ENCODE data around the gene DEK.
"Not testable (repeated sequence)": the region's sequence is repeated elsewhere in the genome, so short reads cannot be mapped to it uniquely, and the experiment has no call there.

Gene DEK

DNA sequence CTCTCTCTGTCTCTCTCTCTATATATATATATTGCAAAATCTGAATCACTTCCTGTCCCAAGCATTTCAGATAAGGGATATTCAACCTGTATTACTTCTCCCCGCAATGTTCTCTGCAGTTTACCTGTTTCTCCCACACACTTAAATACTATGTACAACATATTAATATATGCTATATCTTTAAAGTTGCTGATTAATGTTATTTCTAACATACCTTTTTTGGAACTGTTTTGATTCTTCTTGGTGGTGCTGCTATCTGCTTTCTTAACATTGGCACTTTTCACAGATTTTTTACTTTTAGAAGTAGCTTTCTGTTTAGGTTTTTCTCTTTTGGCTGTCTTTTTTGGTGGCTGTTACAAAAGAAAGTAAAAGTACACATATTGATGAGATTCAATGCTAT, 27.2 kb downstream of the DEK start:
- DNase-seq: no peak

DNA sequence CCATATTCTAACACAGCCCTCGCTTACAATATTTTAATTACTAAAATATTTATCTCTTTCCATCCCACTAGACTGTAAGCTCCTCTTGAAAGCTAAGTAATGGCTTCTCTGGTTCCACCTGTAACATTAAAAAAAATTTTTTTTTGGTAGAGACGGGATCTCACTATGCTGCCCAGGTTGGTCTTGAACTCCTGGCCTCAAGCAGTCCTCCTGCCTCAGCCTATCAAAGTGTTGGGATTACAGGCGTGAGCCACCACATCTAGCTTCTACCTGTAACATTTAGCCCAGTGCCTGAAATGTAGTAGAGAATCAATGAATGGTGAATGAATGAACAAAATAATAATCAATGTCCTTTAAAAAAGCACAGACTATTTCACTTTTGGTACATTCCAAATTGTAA, 28.8 kb downstream of the DEK start:
- DNase-seq: no peak

DNA sequence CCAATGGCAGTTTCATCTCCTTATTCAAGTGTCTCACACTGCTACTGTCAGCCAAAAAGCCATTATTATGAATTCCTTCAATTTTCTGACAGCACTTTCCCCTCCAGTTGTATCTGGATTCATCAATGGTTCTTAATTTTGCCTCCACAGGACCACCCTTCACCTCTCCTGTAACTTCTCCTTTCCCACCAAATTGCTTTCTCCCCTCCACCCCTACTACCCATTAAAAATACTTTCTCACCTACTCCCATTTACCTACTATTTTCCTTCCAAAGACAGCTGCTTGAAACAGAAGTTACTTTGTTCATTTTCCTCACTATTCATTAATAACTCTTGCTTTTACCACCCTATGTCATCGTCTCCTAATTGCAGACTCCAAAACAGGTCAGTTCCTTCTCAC, 29.8 kb downstream of the DEK start:
- DNase-seq: no peak

DNA sequence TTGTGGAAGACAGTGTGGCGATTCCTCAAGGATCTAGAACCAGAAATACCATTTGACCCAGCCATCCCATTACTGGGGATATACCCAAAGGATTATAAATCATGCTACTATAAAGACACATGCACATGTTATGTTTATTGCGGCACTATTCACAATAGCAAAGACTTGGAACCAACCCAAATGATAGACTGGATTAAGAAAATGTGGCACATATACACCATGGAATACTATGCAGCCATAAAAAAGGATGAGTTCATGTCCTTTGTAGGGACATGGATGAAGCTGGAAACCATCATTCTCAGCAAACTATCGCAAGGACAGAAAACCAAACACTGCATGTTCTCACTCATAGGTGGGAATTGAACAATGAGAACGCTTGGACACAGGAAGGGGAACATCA, 30.6 kb downstream of the DEK start:
- DNase-seq: not testable (repeated sequence)

DNA sequence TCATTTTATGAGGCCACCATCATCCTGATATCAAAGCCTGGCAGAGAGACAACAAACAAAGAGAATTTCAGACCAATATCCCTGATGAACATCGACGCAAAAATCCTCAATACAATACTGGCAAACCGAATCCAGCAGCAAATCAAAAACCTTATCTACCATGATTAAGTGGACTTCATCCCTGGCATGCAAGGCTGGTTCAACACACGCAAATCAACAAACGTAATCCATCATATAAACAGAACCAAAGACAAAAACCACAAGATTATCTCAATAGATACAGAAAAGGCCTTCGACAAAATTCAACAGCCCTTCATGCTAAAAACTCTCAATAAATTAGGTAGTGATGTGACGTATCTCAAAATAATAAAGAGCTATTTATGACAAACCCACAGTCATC, 32.5 kb downstream of the DEK start:
- not testable (repeated sequence) for DNase-seq

DNA sequence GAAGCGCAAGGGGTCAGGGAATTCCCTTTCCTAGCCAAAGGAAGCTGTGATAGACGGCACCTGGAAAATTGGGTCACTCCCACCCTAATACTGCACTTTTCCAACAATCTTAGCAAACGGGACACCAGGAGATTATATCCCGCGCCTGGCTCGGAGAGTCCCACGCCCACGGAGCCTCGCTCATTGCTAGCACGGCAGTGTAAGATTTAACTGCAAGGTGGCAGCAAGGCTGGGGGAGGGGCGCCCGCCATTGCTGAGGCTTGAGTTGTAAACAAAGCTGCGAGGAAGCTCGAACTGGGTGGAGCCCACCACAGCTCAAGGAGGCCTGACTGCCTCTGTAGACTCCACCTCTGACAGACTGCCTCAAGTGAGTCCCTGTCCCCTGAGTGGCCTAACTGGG, 35.7 kb downstream of the DEK start:
- not testable (repeated sequence) for DNase-seq

DNA sequence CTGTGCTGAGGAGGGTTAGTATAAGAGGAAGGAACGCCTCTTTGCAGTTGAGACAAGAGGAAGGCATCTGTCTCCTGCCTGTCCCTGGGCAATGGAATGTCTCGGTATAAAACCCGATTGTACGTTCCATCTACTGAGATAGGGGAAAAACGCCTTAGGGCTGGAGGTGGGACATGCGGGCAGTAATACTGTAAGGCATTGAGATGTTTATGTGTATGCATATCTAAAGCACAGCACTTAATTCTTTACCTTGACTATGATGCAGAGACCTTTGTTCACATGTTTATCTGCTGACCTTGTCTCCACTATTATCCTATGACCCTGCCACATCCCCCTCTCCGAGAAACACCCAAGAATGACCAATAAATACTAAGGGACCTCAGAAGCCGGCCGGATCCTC, 37.2 kb downstream of the DEK start:
- DNase-seq: not testable (repeated sequence)

DNA sequence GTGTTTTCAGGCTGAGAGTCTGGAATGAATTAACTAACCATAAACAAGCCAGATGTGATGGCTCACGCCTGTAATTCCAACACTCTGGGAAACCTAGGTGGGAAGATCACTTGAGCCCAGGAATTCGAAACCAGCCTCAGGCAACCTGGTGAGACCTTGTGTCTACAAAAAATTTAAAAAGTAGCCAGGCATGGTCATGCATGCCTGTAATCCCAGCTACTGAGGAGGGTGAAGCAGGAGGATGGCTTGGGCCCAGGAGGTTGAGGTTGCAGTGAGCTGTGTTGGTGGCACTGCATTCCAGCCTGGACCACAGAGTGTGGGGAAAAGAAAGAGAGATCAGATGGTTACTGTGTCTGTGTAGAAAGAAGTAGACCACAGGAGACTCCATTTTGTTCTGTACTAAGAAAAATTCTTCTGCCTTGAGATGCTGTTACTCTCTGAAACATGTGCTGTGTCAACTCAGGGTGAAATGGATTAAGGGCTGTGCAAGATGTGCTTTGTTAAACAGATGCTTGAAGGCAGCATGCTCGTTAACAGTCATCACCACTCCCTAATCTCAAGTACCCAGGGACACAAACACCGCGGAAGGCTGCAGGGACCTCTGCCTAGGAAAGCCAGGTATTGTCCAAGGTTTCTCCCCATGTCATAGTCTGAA, 37.8 kb downstream of the DEK start:
- not testable (repeated sequence) for DNase-seq

DNA sequence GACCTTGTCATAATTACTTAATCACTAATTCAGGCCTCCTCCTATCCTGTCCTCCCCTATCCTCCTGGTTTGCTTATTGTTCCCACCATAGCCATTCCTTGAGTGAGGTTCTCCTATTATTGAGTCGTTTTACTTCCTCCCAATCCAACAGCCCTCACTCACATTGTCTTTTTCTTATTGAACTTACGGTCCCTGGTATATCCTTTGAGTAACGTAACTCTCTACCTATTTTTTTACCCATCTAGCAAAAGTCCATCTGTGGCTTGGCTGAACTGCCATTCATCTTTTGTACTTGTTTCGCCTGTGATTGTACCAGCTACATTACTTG, 43.1 kb downstream of the DEK start:
- DNase-seq: no peak

DNA sequence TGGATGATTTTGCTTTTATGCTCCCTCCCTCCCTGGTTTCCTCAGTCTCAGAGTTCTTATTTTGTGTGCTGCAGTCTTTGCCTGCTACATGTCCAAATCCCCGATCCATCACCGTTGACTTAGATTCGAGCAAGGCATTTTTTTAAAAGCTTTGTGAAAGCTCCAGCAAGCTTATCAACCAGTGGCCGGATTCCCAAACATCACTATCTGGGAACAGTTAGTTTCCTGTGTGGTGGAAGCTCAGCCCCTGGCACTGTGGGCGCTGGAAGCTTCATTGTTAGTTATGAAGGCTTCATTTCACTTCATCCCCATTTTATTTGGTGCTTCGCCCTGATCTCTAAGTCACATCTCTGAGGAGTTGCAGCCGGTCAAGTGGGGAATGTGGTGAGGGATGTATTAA, 44.7 kb downstream of the DEK start:
- no peak for DNase-seq

DNA sequence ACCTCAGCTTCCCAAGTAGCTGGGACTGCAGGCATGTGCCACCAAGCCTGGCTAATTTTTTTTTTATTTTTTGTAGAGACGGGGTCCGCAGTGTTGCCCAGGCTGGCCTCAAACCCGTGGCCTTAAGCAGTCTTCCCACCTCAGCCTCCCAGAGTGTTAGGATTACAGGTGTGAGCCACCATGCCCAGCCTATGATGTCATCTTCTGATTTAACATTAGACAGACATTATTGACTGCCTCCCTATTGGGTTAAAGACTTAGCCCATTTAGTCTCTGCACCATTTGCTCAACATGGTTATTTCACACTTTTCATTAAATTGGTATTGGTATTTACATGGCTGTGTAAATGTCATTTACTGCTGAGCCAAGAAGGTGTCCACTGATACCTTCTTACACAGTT, 46.1 kb downstream of the DEK start:
- no peak for DNase-seq

DNA sequence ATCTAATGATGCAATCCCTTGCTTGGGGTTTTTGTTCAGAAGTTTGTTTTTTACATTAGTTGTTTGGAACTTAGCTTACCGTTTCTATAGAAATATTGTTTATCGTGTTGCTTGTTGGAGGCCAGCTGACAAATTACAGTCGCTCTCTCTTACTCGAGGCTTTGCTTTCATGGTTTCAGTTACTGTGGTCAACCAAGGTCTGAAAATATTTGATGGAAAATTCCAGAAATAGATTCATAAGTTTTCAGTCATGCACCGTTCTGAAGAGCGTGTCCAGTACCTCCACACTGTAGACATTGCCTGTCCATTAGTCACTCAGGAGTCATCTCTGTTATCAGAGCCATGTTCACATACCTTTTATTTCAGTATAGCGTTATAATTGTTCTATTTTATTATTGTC, 47.9 kb downstream of the DEK start:
- DNase-seq: no peak

DNA sequence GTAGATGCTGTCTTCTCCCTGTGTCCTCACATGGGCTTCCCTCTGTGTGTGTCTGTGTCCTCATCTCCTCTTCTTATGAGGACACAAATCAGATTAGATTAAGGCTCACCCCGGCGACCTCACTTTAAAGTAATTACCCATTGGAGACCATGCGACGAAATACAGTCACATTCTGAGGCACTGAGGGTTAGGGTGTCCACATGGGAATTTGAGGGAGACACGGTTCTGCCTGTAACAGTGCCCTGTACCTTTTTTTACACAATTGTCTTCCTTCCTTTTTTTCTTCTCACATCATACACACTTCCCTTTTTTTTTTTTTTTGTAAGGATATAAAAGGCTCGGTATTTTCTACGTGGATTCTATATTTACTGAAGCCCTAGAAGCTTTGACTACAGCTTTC, 48.9 kb downstream of the DEK start:
- no peak for DNase-seq

DNA sequence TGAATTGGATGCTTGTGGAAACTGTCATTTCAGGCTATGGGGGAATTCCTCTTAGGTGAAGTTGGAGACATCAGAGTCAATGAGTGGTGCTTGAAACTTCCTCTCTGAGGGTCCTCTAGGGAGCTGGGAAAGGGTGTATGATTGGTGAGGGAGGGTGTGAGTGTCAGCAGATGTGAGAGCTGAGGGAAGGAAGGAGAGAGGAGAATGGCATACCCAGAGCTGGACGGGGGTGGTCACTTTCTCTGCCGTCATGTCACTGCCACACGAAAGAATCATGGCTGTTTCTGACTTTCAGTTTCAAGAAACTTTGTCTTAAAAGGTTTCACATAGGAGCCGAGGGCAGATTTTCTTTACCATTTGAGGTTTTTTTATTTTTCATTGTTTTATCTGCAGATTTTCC, 50.3 kb downstream of the DEK start:
- no peak for DNase-seq

DNA sequence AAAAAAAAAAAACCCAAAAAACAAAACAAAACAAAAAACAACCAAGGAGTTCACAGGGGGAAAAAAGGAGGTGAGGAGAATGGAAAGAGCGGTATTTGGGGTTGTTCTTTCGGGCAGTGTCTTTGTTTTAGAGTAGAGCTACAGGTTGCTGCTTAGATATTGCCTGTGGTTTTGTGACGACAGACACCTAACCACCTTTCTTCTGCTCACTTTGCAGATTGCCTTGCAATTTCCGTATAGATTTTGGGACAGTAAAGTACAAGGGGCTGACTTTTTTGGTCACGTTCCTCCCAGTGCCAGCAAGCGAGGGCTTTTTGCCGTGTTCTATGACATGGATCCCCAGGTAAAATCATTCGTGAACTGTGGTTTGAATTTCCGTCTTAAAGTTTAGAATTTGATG, 50.9 kb downstream of the DEK start:
- no peak for DNase-seq

DNA sequence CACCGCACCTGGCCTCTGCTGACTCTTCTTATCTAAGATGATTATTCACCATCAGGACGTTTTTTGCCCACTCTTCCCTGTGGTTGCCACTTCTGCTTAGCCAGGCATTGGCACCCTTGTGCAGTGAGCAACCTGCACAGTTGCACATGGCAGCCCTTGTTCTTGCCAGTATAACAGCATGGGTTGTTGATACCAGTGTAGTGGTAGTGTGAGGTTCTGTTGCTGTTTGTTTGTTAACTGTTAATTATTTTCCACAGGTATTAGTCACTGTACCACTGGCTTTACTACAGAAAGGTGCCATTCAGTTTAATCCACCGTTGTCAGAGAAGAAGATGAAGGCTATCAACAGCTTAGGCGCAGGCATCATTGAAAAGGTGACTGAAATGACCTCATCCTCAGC, 52.1 kb downstream of the DEK start:
- DNase-seq: no peak

DNA sequence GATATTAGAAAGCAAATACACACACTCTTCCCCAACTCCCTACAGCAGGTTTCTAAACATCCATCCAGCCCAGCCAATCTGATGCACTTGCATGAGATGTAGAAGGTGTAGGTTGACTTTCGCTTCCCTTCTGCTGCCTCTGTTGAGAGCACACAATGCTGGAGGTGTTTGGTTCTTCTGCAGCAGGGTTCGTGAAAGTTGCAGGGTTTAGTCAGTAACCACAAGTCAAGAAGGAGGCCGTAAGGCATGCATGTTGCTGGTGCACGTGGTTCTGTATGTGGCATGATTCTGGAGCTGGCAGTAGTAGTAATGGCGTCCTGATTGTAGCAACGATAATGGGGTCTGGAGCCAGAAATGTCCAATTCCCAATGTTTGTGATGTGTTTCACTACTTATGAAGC, 53.0 kb downstream of the DEK start:
- peak; percentile 28 to 49 for DNase-seq

DNA sequence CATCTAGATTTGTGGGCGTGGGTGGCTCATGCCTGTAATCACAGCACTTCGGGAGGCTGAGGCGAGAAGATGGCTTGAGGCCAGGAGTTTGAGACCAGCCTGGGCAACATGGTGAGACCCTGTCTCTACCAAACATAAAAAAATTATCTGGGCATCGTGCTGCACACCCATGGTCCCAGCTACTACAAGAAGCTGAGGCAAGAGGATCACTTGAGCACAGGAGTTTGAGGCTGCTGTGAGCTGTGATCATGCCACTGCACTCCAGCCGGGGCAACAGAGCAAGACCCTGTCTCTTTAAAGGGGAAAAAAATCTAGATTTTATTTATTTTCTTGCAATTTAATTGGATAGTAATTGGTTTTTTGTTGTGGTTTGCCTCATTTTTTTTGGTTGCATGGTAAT, 53.6 kb downstream of the DEK start:
- DNase-seq: no peak

DNA sequence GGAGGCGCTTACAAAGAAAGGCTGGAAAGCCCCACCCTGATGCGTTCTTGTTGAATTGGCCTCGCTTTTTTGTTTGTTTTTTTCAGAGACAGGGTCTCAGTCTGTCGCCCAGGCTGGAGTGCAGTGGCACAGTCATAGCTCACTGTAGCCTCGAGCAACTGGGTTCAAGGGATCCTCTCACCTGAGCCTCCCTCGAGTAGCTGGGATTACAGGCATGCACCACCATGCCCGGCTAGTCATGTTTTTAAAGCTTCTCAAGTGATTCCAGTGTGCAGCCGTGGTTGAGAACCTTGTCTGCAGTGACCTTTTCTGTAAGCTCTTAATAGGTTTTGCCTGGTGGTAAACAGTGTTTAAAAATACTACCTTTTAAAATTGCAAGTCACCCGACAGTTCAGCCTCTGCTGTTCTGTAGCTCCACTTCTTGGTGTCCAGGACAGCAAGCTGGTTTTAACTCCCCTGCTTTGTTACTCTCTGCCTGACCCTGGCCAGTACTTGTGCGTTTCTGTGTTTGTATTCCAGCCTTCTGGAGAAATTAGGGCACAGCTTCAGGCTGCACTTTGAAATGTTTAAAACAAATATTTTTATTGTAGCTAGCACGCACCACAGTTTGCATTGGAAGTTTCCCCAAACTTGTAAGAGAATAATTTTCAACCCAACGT, 54.7 kb downstream of the DEK start:
- DNase-seq: no peak

DNA sequence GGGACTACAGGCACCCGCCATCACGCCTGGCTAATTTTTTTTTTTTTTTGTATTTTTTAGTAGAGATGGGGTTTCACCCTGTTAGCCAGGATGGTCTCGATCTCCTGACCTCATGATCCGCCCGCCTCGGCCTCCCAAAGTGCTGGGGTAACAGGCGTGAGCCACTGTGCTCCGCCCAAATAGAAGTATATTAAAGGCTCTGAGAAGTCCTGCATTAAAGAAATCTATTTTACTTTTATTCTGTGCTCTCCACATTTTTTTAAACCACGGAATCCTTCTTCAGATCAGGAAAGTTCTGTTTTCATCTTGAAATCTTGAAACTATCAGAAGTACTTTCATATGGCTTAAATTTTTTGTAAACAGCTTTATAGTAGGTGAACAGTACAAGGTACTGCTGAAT, 55.6 kb downstream of the DEK start:
- not testable (repeated sequence) for DNase-seq

DNA sequence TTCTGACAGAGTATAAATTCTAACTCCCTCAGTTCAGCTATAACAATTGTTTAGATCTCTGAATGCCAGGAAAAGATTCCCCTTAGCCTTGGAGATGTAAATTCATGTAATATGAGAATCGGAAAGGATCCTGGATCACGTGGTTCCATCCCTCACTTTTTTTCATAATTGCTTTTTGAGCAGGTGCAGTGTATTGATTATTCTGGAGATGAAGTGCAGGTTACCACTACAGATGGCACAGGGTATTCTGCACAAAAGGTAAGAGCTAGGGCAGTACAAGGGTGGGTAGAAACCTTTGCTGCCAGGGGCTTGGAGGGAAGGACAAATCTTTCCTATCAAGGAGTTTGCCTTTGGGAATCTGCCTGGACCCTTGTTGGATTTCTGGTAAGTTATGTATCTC, 56.4 kb downstream of the DEK start:
- no peak for DNase-seq

DNA sequence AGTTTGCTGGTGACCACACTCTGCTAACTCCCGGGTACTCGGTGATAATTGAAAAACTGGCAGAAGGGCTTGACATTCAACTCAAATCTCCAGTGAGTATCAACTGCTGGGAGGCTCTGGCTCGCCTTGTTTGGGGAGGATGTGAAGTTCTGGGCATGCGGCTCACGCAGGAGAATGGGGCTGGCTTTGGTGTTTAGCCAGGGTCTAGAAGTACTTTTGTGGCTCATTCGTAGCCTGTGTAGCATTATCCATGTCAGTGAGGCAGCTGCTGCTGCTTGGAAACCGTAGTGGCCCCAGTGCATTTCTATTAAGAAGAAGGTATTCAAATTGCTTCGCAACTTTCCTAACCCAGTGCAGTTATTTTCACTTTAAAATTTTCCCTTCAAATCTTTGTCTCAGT, 56.9 kb downstream of the DEK start:
- DNase-seq: no peak

DNA sequence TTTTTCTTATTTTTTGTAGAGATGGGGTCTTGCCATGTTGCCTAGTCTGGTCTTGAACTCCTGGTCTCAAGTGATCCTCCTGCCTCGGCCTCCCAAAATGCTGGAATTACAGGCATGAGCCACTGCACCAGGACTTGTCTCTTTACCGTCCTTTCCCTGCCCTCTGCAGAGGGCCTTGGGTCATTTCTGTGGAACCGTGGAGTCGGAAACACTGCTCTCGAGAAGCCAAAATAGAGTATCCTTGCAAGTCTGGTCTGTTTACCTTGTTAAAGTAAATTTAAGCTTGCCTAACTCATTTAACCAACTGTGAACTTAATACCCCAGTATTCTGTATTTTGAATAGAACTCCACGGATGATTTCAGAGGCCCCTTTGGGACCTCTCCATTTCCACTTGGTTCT, 57.7 kb downstream of the DEK start:
- DNase-seq: no peak

DNA sequence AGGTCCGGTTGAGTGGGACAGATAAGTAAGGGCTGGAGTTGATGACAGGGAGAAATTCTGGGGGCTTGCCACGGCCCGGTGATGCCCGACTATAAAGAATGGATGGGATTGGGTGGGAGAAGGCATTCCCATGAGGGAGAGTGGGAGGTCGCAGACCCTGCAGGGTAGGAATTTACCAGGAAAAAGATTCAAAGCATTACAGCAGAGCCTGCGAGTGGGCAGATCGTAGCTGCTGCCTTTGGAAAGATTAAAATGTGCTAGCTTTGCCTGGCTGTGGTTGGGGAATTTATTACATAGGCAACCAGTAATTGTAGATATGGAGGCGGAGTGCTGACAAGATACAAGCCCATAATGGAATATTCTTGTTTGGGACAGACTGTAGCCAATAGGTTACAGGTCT, 59.6 kb downstream of the DEK start:
- no peak for DNase-seq

DNA sequence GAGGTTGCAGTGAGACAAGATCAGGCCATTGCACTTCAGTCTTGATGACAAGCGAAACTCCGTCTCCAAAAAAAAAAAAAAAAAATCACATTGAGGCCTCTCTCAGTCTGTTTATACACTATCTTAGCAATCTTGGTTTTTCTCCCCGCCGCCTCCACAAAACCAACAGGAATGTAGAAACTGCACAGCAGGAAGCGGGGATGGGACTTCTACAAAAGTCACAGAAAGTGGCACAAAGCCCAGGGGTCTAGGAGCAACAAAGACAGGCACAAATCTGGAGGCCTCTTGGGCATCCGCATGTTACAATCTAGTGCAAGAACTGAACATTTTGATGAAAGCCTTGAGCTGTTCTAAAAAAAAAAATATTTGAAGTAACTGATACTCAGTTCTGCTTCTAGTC, 60.5 kb downstream of the DEK start:
- DNase-seq: no peak
